22Rv1 (cell line): Measurements from ENCODE around the gene SARNP.
"Not testable (repeated sequence)": the region's sequence is repeated elsewhere in the genome, so short reads cannot be mapped to it uniquely, and the experiment has no call there.

Experiments used
- H3K27ac ChIP-seq: fragments of 450-650 bp; 2 replicates; pipeline ENCODE4 v1.5.1; 2017
- CTCF ChIP-seq: fragments of 450-650 bp; IDR thresholded peaks from 2 replicates; pipeline ENCODE4 v1.5.1; 2017; ENCODE audit warnings: mild to moderate bottlenecking
- ZFX ChIP-seq: fragments of 450-650 bp; IDR thresholded peaks from 2 replicates; pipeline ENCODE4 v1.6.1; 2017; ENCODE audit warnings: antibody characterized with exemption, borderline replicate concordance

The SARNP gene

GRCh38 chr12:55760663-55761062 is 56.9 kb downstream of the SARNP start:
- no peak for TF ChIP-seq CTCF
- TF ChIP-seq ZFX = no peak
- H3K27ac ChIP-seq = no peak overlapping the region

GRCh38 chr12:55758575-55758974 is 58.9 kb downstream of the SARNP start:
- H3K27ac ChIP-seq = not testable (repeated sequence)

- H3K27ac ChIP-seq = no peak overlapping the region
These were observed 59.8 kb downstream of the SARNP start for GRCh38 chr12:55757701-55758100.

GRCh38 chr12:55755246-55755645 is 62.3 kb downstream of the SARNP start:
- TF ChIP-seq ZFX (no peak), CTCF (no peak)
- H3K27ac ChIP-seq = 0 out of 2 replicates have a peak overlapping the region, but pooled peaks have one; percentile 5

More at GRCh38 chr12:55757701-55758100, 59.8 kb downstream of the SARNP start:
- no peak for TF ChIP-seq CTCF
- TF ChIP-seq ZFX = no peak

- TF ChIP-seq CTCF (no peak), ZFX (no peak)
- no peak overlapping the region for H3K27ac ChIP-seq
These were observed 69.1 kb downstream of the SARNP start for GRCh38 chr12:55748230-55748993.

GRCh38 chr12:55746913-55747231 is 70.7 kb downstream of the SARNP start:
- peak overlapping the region; percentile 30 for H3K27ac ChIP-seq
- TF ChIP-seq ZFX (no peak), CTCF (no peak)

- peak overlapping the region; percentile 30 for H3K27ac ChIP-seq
- no peak for TF ChIP-seq ZFX
- TF ChIP-seq CTCF = no peak
These were observed 71.2 kb downstream of the SARNP start for GRCh38 chr12:55746174-55746912.
